HCT116 (cell line): ENCODE measurements around the gene BEX5. TPM values are rescaled to one million over a fixed set of nuclear protein-coding genes. Genes with fewer than 3 reads are reported as not detected.
"Not testable (repeated sequence)": the region's sequence is repeated elsewhere in the genome, so short reads cannot be mapped to it uniquely, and the experiment has no call there.

ENCODE experiments used
- ATAC-seq: fragments of 200-7000 bp; cut with Tn5 transposase; 2 replicates; pipeline ENCODE4 v1.9.1; 2020; ENCODE audit warnings: mild to moderate bottlenecking, moderate library complexity
- BruUV-seq: library from RNA; stranded (reverse); fragments of 400-500 nt; replicated peaks from 2 replicates; lab custom pipeline; 2021; lab: Mats Ljungman, UMichigan
- CTCF ChIA-PET: fragments of 300-600 bp; sonication (Branson Sonifier 250); formaldehyde crosslinking; loops from one replicate; lab custom pipeline; 2021; ENCODE audit warnings: antibody characterized with exemption; lab: Charles Lee
- POLR2A ChIA-PET: fragments of 300-600, 350-600 bp; sonication (Branson Sonifier 250); formaldehyde crosslinking; loops from one replicate; lab custom pipeline; 2021; ENCODE audit warnings: antibody characterized with exemption; lab: Charles Lee
- RAD21 ChIA-PET, 2 experiments: fragments of 300-600 bp; sonication (Branson Sonifier 250); formaldehyde crosslinking; loops; one replicate each; lab custom pipeline; 2023; ENCODE audit warnings: low total read pairs in 2 of 2; ENCODE audit not compliant: uncharacterized antibody in 2 of 2, unreplicated experiment in 2 of 2, low non-redundant PET in 1 of 2; lab: Charles Lee
- DNase-seq: peaks from one replicate; pipeline ENCODE4 v3.0.0-alpha.2; 2010; ENCODE audit warnings: low read depth, low spot score
- H2AFZ ChIP-seq: fragments of 200-600 bp; shearing (Covaris generic), sonication (generic); 2 replicates; pipeline ENCODE4 v1.6.1; 2017; ENCODE audit warnings: low read depth, mixed run types, mixed read lengths, antibody characterized with exemption, low read length; ENCODE audit not compliant: poor library complexity, severe bottlenecking
- H3K27ac ChIP-seq: 2 replicates; pipeline ENCODE4 v1.5.1; 2012; ENCODE audit warnings: low read depth, low read length
- H3K27me3 ChIP-seq: fragments of 200-600 bp; sonication (generic); 2 replicates; pipeline ENCODE4 v1.6.1; 2016; ENCODE audit warnings: mixed run types, low read length, mixed read lengths; ENCODE audit not compliant: insufficient read depth
- H3K36me3 ChIP-seq, 2 experiments: fragments of 200-500 bp in 1 of 2; fragments of 200-600 bp in 1 of 2; sonication (Bioruptor generic) in 1 of 2; sonication (generic) in 1 of 2; 2 replicates each; pipeline versions ENCODE4 v1.5.1 to v1.6.1; 2014 to 2016; ENCODE audit warnings: low read length in 2 of 2, inconsistent platforms in 1 of 2, mixed read lengths in 1 of 2, mixed run types in 1 of 2; ENCODE audit not compliant: insufficient read depth in 2 of 2, control insufficient read depth in 1 of 2
- H3K4me1 ChIP-seq, 2 experiments: fragments of 200-600 bp in 1 of 2; sonication (generic) in 1 of 2; 2 replicates each; pipeline versions ENCODE4 v1.5.1 to v1.6.1; 2012 to 2017; ENCODE audit warnings: low read length in 2 of 2, inconsistent platforms in 1 of 2, mild to moderate bottlenecking in 1 of 2, mixed read lengths in 1 of 2, mixed run types in 1 of 2, moderate library complexity in 1 of 2; ENCODE audit not compliant: insufficient read depth in 2 of 2, control insufficient read depth in 1 of 2
- H3K4me2 ChIP-seq: fragments of 200-600 bp; sonication (generic); 2 replicates; pipeline ENCODE4 v1.6.1; 2017; ENCODE audit warnings: mixed run types, low read length, mixed read lengths
- H3K4me3 ChIP-seq, 2 experiments: fragments of 200-600 bp in 1 of 2; sonication (generic) in 1 of 2; replicated peaks in 1 of 2; 2 replicates each; pipeline ENCODE4 v1.5.1; 2011 to 2016; ENCODE audit warnings: low read length in 2 of 2, control low read depth in 1 of 2, low read depth in 1 of 2, mild to moderate bottlenecking in 1 of 2, mixed read lengths in 1 of 2, mixed run types in 1 of 2
- H3K79me2 ChIP-seq: fragments of 200-600 bp; sonication (generic); 2 replicates; pipeline ENCODE4 v1.6.1; 2017; ENCODE audit warnings: mild to moderate bottlenecking, mixed run types, low read length, moderate library complexity, mixed read lengths; ENCODE audit not compliant: insufficient read depth
- H3K9ac ChIP-seq: fragments of 200-600 bp; sonication (generic); 2 replicates; pipeline ENCODE4 v1.6.1; 2016; ENCODE audit warnings: low read length, mixed read lengths
- H3K9me2 ChIP-seq: fragments of 200-600 bp; sonication (generic), shearing (Covaris generic); 2 replicates; pipeline ENCODE4 v1.6.1; 2017; ENCODE audit warnings: mixed run types, mild to moderate bottlenecking, moderate library complexity; ENCODE audit not compliant: insufficient read depth
- H3K9me3 ChIP-seq, 2 experiments: fragments of 200-500 bp in 1 of 2; fragments of 200-600 bp in 1 of 2; sonication (Bioruptor generic) in 1 of 2; sonication (generic) in 1 of 2; 2 replicates each; pipeline ENCODE4 v1.6.1; 2014 to 2017; ENCODE audit warnings: low read length in 2 of 2, mixed read lengths in 2 of 2, inconsistent platforms in 1 of 2, low read depth in 1 of 2, mild to moderate bottlenecking in 1 of 2, mixed run types in 1 of 2, moderate library complexity in 1 of 2; ENCODE audit not compliant: control insufficient read depth in 1 of 2, insufficient read depth in 1 of 2
- H4K20me1 ChIP-seq: fragments of 200-600 bp; sonication (generic), shearing (Covaris generic); 2 replicates; pipeline ENCODE4 v1.6.1; 2017; ENCODE audit warnings: mixed run types, mild to moderate bottlenecking, moderate library complexity; ENCODE audit not compliant: insufficient read depth
- ZBTB33 ChIP-seq: IDR thresholded peaks from 2 replicates; pipeline ENCODE4 v1.6.1; 2011; ENCODE audit warnings: mild to moderate bottlenecking, low read length, moderate library complexity; ENCODE audit not compliant: insufficient replicate concordance; ENCODE audit errors: extremely low read depth
- intact Hi-C: fragments of 100-400 bp; cut with micrococcal nuclease; formaldehyde crosslinking; loops from 2 replicates; pipeline ENCODE4 v1.10.0; 2022
- total RNA-seq: library from RNA; stranded (reverse); gene quantifications from one replicate; pipeline ENCODE4 v1.2.1, GENCODE V29; 2021; ENCODE audit not compliant: unreplicated experiment

Gene BEX5
- total RNA-seq, 1 experiment from 2014 or later = not detected

- no peak for TF ChIP-seq ZBTB33
These were observed 28.9 kb downstream of the BEX5 start (continued) for GRCh38 chrX:102126863-102127262.

DNA sequence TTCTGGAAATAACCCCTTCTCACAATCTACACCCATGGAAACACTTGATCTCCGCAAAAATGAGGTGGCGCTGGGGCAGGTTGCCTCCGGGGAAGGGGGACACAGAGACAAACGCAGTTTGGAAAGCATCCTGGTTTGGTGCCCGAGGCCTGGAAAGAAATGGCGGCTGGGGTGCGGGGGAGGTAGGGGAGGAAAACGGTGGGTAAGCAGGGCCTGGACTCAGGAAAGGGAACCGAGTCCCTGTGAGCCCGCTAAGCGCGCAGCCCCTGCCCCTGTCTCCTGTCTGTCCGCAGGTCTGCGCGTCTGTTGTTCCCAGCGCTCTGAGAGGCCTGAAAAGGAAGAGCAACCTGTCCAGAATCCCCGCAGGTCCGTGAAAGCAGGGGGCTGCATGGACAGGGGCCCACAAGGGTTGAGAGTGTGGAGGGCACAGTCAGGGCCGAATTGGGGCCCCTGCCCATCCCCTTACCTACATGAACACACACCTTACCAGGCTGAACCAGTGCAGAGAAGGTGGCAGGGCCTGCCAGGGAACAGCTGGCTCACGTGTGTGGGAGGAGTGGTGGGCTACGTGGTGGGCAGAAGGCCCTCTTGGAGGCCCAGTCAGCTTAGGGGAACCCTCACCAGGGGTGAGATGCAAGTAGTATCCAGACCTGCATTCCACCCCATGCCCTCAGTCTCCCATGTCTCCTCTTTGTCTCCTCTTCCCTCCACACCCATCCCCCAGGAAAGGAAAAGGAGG, 29.5 kb downstream of the BEX5 start:
- H3K36me3 ChIP-seq, H3K4me1 ChIP-seq, H3K27me3 ChIP-seq, H3K9me2 ChIP-seq, H4K20me1 ChIP-seq, POLR2A ChIA-PET, H3K4me2 ChIP-seq, BruUV-seq, H2AFZ ChIP-seq, RAD21 ChIA-PET, H3K9ac ChIP-seq, ATAC-seq, H3K9me3 ChIP-seq, H3K79me2 ChIP-seq, H3K4me3 ChIP-seq, H3K27ac ChIP-seq, intact Hi-C loops, CTCF ChIA-PET, DNase-seq: not testable (repeated sequence)

DNA sequence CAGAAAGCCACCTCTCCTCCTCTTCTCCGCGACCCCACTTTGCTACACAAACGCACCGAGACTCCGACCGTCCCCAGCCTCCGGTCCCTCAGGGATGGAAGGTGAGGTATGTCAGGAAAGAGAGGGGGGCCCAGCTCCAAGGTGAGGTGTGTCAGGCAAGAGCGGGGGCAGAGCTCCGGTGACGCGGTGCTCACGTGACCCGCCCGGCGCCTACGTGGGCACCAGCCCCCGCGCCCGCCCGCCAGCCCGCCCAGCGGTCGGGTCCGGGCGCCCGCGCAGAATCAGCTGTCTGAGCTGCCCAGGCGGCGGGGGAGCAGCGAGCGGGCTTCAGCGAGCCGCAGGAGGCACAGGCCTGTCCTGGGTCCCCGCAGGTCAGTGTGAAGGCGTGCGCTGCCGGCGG, 30.3 kb downstream of the BEX5 start, which contains the start of gene TCEAL2:
Gene TCEAL2 (plus strand): TSS at position 244 of the 400 bp plus-strand sequence. CDS start 1,152 bp downstream, outside the sequence.
- RAD21 ChIA-PET, H3K4me1 ChIP-seq, H3K9me3 ChIP-seq, H2AFZ ChIP-seq, H3K9ac ChIP-seq, H4K20me1 ChIP-seq, CTCF ChIA-PET, H3K79me2 ChIP-seq, BruUV-seq, intact Hi-C loops, H3K4me2 ChIP-seq, POLR2A ChIA-PET, H3K27ac ChIP-seq, H3K4me3 ChIP-seq, DNase-seq, ATAC-seq, H3K9me2 ChIP-seq, H3K27me3 ChIP-seq, H3K36me3 ChIP-seq: not testable (repeated sequence)

DNA sequence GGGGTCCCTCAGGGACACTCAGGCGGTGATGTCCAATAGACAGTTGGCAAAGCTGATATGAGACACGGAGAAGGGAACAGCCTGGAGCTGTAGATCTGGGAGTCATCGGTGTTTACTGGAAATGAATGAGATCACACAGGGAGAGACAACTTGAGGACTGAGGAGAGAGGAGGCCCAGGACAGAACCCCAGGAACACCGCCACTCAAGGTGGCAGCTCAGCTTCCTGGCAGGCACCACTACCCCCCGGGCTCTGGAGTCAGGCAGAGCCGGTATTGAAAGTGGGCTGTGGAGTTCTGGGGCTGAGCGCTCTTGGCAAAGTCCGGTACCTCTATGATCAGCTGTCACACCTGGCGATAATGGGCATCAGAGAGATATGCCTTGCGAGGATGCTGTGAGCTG, 30.8 kb downstream of the BEX5 start:
- H3K27ac ChIP-seq, H3K4me3 ChIP-seq, H4K20me1 ChIP-seq, H3K9me3 ChIP-seq, H2AFZ ChIP-seq, H3K27me3 ChIP-seq, H3K4me2 ChIP-seq, RAD21 ChIA-PET, H3K4me1 ChIP-seq, POLR2A ChIA-PET, H3K9ac ChIP-seq, H3K36me3 ChIP-seq, intact Hi-C loops, CTCF ChIA-PET, H3K79me2 ChIP-seq, DNase-seq, H3K9me2 ChIP-seq, ATAC-seq, BruUV-seq: not testable (repeated sequence)
